Erythroblast (primary cell): ENCODE results near the gene DLX3.

ENCODE experiments used
- DNase-seq, 2 experiments: peaks; one replicate each; lab custom pipeline; 2025; lab: John Stamatoyannopoulos, UW
- GATA1 ChIP-seq: IDR thresholded peaks from 2 replicates; pipeline ENCODE4 v1.6.1; 2011; ENCODE audit warnings: low read depth, mild to moderate bottlenecking, control low read depth, low read length, moderate library complexity
- POLR2A ChIP-seq: IDR thresholded peaks from 2 replicates; pipeline ENCODE4 v1.6.1; 2011; ENCODE audit warnings: mild to moderate bottlenecking, low read length

DLX3 gene

GRCh38 chr17:50027881-50028735 lies 33.1 kb upstream of the DLX3 start:
- no peak for DNase-seq
- TF ChIP-seq GATA1 (no peak), POLR2A (no peak)

GRCh38 chr17:50027172-50027880 lies 32.3 kb upstream of the DLX3 start:
- TF ChIP-seq POLR2A (no peak), GATA1 (no peak)
- no peak for DNase-seq

GRCh38 chr17:50026837-50027171 lies 31.8 kb upstream of the DLX3 start:
- peak; percentile 51 to 72 for DNase-seq
- TF ChIP-seq GATA1 (no peak), POLR2A (no peak)

- no peak for DNase-seq
- TF ChIP-seq POLR2A (no peak), GATA1 (no peak)
These were observed 31.1 kb upstream of the DLX3 start for GRCh38 chr17:50026046-50026675.

- TF ChIP-seq GATA1 (no peak), POLR2A (no peak)
- DNase-seq: peak in 1 of 2 experiments; percentile 43
These were observed 29.8 kb upstream of the DLX3 start for GRCh38 chr17:50024808-50025207.

- DNase-seq: peak in 1 of 2 experiments; percentile 7
- TF ChIP-seq GATA1: no peak
- no peak for TF ChIP-seq POLR2A
These were observed 28.5 kb upstream of the DLX3 start for GRCh38 chr17:50023520-50023919.

- no peak for DNase-seq
- TF ChIP-seq GATA1: no peak
- TF ChIP-seq POLR2A: no peak
These were observed 27.6 kb upstream of the DLX3 start for GRCh38 chr17:50022463-50023130.

- DNase-seq: no peak
- TF ChIP-seq POLR2A (no peak), GATA1 (no peak)
These were observed 26.8 kb upstream of the DLX3 start for GRCh38 chr17:50021681-50022370.

- no peak for DNase-seq
- no peak for TF ChIP-seq GATA1
- TF ChIP-seq POLR2A: no peak
These were observed 26.0 kb upstream of the DLX3 start for GRCh38 chr17:50020841-50021599.

GRCh38 chr17:50018909-50019308 lies 23.9 kb upstream of the DLX3 start:
- TF ChIP-seq POLR2A: no peak
- no peak for TF ChIP-seq GATA1

GRCh38 chr17:50015146-50015545 lies 20.1 kb upstream of the DLX3 start:
- no peak for DNase-seq
- TF ChIP-seq POLR2A (no peak), GATA1 (no peak)

More at GRCh38 chr17:50018909-50019308, 23.9 kb upstream of the DLX3 start:
- DNase-seq: no peak

GRCh38 chr17:50014471-50015088 lies 19.6 kb upstream of the DLX3 start:
- DNase-seq: no peak

More at GRCh38 chr17:50014471-50015088, 19.6 kb upstream of the DLX3 start:
- TF ChIP-seq GATA1: no peak
- no peak for TF ChIP-seq POLR2A
